HFF-Myc (cell line): Measurements from ENCODE around the gene GTF3C5.
"Not testable (repeated sequence)": the region's sequence is repeated elsewhere in the genome, so short reads cannot be mapped to it uniquely, and the experiment has no call there.

Experiments used
- DNase-seq: peaks from one replicate; pipeline ENCODE4 v3.0.0-alpha.2; 2011; ENCODE audit warnings: low read depth; ENCODE audit errors: extremely low read depth
- H3K4me3 ChIP-seq: replicated peaks from 2 replicates; pipeline ENCODE4 v1.5.1; 2011; ENCODE audit warnings: low read depth, mild to moderate bottlenecking, control low read depth, low read length
- CTCF ChIP-seq: IDR thresholded peaks from 2 replicates; pipeline ENCODE4 v1.5.1; 2012; ENCODE audit warnings: mild to moderate bottlenecking, low read depth, low read length, control low read depth; ENCODE audit errors: missing control alignments

GTF3C5 gene

GRCh38 chr9:133067813-133068212, 37.0 kb downstream of the GTF3C5 start:
- no peak for TF ChIP-seq CTCF
- DNase-seq: no peak
- H3K4me3 ChIP-seq: no peak overlapping the region

- not testable (repeated sequence) for DNase-seq
Observed at GRCh38 chr9:133068431-133068830, 37.6 kb downstream of the GTF3C5 start.

GRCh38 chr9:133070500-133070961, 39.7 kb downstream of the GTF3C5 start:
- not testable (repeated sequence) for H3K4me3 ChIP-seq, DNase-seq

More at GRCh38 chr9:133068431-133068830, 37.6 kb downstream of the GTF3C5 start:
- H3K4me3 ChIP-seq: not testable (repeated sequence)

GRCh38 chr9:133070985-133071384, 40.2 kb downstream of the GTF3C5 start:
- DNase-seq: not testable (repeated sequence)

GRCh38 chr9:133071484-133072150, 40.8 kb downstream of the GTF3C5 start:
- no peak for TF ChIP-seq CTCF
- no peak for DNase-seq
- H3K4me3 ChIP-seq: no peak overlapping the region

More at GRCh38 chr9:133070985-133071384, 40.2 kb downstream of the GTF3C5 start:
- not testable (repeated sequence) for H3K4me3 ChIP-seq

- DNase-seq, H3K4me3 ChIP-seq: not testable (repeated sequence)
Observed at GRCh38 chr9:133072210-133072609, 41.4 kb downstream of the GTF3C5 start.

- no peak for DNase-seq
- no peak overlapping the region for H3K4me3 ChIP-seq
- TF ChIP-seq CTCF: no peak
Observed at GRCh38 chr9:133073086-133074014, 42.6 kb downstream of the GTF3C5 start.

- TF ChIP-seq CTCF: no peak
- no peak overlapping the region for H3K4me3 ChIP-seq
- peak; percentile 47 for DNase-seq
Observed at GRCh38 chr9:133074111-133074651, 43.4 kb downstream of the GTF3C5 start.
